LoVo (cell line): ENCODE results near the gene ACTR5.

Experiments
- DNase-seq: peaks from one replicate; pipeline ENCODE4 v3.0.0-alpha.2; 2016; ENCODE audit warnings: low spot score

The ACTR5 gene

DNA sequence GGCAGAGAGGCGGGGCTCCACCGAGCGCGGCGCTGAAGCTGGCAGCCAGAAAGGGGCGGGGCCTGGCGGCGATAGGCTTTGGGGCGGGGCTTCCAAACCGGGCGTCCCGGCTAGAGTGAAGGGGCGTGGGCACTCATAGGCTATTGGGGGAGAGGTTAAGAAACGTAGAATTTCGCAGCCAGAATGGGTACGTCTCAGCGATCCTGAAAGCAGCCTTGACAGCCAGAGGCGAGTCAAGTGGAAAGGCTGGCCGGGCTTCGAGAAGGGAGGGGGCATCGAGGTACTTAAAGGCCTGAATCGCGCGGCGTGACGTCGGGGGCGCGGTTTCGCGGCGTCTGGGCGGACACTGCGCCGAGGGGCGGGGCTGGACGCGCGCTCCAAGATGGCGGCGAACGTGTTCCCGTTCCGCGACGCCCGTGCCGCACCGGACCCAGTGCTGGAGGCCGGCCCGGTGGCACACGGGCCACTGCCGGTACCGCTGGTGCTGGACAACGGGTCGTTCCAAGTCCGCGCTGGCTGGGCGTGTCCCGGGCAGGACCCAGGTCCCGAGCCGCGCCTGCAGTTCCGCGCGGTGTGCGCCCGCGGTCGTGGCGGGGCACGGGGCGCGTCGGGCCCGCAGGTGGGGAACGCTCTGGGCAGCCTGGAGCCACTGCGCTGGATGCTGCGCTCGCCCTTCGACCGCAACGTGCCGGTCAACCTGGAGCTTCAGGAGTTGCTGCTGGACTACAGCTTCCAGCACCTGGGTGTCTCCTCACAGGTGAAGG is at the start of gene ACTR5:
Gene ACTR5, plus strand, starts transcription at position 364 of the 764 bp plus-strand sequence. Its CDS starts 19 bp downstream, at position 383.
- peak; percentile 96 for DNase-seq

GRCh38 chr20:38698541-38698940 is 49.7 kb upstream of the ACTR5 start:
- DNase-seq, result no peak

DNA sequence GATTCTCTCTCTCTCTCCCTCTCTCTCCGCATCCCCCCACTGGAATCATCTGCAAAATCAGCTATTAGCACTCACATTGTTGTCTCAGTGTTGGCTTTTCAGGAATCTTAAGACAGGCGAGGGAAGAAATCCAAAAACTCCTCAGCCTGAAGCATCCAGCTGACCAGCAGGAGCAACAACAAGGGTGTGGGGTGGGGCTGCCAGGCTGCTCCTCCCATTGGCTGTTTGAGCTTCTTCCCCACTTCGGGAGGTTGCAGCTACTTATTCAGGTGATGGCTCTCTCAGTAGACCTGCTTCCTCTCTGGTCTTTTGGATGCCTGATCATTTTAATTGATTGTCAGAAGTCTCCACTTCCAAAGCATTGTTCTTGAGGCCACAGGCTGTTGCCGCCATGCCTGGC is 48.1 kb upstream of the ACTR5 start:
- no peak for DNase-seq

- no peak for DNase-seq
Measured at GRCh38 chr20:38700926-38701325, 47.3 kb upstream of the ACTR5 start.

- no peak for DNase-seq
Measured at GRCh38 chr20:38703526-38703925, 44.7 kb upstream of the ACTR5 start.

DNA sequence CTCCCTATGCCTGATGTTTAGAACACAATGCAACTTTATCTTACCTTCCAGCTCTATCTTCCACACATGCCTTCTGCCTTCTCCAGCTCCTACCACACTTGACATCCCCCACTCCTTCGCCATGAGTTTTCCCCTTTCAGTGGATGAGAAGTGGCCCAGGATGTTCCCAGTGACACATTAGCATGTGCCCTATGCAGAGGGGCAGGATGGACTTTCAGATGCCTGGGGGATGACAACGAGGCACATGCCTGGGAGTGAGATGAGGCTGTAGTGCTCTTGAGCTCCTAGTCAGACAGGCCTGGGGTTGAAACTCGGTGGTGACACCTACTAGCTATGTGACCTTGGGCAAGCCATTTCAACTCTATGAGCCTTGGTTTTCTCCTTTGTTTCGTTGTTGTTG is 44.1 kb upstream of the ACTR5 start:
- no peak for DNase-seq

GRCh38 chr20:38706509-38706908 is 41.8 kb upstream of the ACTR5 start:
- no peak for DNase-seq

DNA sequence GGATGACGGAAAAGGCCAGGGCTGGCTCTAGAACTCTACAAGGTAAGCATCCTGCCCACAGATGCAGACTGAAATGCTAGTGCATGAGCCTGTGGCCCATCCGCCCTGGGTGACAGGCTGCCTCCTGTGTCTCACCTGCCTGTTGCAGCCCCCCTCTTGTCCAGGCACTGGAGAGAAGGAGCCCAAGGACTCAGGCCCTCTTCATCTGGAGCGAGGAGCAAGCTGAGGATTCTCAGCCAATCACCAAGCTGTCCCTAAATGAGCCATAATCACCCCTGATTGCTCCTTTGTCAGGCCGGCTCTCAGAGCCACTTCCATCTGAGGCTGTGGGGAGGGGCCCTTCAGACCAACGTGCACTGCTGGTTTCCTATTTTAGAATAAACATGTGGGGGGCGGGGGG is 34.0 kb upstream of the ACTR5 start:
- no peak for DNase-seq

GRCh38 chr20:38715646-38716045 is 32.6 kb upstream of the ACTR5 start:
- DNase-seq, result no peak

DNA sequence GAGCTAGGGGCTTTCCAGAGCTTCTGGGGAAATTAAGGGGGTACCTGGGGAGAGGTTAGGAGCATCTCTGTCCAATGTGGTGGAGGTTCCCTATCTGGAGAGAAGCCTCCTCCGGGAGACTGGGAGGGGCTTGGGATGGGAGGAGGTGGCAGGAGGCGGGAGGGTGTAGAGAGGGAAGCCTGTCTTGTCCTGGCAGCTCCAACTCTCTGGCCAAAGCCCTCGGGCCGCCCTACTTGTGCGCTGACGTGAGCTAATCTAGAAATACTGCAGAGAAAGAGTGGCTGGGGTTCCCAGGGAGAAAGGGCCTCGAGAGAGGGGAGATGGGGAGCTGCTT is 25.6 kb upstream of the ACTR5 start:
- DNase-seq, result no peak

GRCh38 chr20:38723017-38723847 is 25.0 kb upstream of the ACTR5 start:
- no peak for DNase-seq

- DNase-seq, result no peak
Measured at GRCh38 chr20:38723848-38724625, 24.2 kb upstream of the ACTR5 start, which contains the start of gene SLC32A1. Gene SLC32A1, plus strand, starts transcription at chr20:38724486. Its CDS starts 239 bp downstream, at chr20:38724725.

DNA sequence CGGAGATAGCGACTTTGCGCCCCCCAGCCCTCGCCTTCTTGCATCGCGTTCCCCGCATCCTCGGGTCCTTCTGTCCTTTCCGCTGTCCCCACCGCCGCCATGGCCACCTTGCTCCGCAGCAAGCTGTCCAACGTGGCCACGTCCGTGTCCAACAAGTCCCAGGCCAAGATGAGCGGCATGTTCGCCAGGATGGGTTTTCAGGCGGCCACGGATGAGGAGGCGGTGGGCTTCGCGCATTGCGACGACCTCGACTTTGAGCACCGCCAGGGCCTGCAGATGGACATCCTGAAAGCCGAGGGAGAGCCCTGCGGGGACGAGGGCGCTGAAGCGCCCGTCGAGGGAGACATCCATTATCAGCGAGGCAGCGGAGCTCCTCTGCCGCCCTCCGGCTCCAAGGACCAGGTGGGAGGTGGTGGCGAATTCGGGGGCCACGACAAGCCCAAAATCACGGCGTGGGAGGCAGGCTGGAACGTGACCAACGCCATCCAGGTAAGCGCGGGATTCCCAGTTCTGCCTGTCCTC is 23.6 kb upstream of the ACTR5 start:
- no peak for DNase-seq

DNA sequence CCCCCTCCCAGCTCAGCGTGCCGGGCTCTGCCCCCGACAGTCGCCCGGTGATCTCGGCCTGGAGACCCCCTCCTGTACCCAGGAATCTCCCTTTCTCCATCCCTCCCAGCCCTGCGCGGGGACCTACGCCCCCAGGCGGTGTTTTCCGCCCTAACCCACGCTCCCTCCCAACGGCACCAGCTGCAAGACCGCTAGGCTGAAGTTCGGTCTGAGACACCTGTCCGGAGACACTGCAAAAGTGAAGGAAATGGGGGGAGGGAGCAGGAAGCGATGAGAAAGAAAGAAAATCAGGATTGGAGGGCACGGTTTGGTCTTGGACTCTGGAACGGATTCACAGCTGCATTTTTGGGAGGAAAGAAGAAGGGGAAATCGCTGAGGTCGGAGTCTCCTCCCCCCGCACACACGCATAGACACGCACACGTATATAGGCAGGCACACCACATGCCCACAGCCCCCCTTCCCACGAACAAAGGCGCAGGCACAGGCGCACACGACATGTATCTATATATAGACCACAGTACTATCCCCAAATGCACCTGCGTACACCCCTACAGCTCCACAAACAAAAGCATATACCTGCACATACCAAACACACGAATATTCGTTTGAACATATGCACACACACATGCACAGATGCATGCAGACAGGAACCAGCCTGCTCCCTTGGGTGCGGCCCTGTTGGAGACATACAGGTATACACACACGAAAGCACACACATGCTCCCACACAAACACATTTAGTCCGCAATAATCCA is 22.9 kb upstream of the ACTR5 start:
- DNase-seq, result no peak

DNA sequence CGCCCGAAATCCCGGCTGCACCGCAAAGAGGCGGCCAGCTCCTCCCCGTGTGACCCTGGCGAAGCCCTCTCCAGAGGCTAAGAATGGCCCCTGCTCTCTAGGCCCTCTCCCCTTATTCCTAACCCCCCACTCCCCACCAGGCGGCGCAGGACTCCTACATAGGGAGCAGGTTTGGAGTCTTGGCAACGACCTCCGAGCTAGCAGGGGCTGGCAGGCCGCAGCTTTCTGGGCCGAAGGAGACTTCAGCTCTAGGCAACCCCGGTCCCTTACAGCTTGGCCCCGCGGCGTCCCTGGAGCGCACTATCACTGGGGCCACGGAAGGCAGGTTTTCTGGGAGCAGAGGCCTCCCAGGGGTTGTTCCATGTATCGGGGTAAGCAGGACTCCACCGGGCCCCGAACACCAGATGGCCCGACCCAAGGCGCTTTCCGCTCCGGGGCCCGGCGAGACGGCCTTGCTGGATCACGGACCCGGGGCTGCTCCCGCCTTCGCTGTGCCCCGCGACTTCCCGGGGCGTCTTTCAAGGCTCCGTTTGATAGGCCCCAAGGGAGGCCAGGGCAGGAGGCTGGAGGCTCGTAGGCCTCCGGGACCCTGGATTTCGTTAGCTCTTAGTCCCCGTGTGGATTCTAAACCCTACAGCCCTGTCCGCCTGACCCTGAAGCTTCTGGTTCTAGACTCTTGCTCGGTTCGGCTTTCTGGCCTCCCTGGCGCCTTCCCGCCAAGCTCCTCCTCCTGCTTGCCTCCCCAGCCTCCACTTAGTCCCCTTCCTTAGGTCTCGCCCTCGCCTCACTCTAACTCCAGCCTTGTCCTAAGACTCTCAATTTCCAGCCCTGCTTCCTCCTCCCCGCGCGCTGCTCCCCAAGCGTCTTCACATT is 22.1 kb upstream of the ACTR5 start:
- no peak for DNase-seq

DNA sequence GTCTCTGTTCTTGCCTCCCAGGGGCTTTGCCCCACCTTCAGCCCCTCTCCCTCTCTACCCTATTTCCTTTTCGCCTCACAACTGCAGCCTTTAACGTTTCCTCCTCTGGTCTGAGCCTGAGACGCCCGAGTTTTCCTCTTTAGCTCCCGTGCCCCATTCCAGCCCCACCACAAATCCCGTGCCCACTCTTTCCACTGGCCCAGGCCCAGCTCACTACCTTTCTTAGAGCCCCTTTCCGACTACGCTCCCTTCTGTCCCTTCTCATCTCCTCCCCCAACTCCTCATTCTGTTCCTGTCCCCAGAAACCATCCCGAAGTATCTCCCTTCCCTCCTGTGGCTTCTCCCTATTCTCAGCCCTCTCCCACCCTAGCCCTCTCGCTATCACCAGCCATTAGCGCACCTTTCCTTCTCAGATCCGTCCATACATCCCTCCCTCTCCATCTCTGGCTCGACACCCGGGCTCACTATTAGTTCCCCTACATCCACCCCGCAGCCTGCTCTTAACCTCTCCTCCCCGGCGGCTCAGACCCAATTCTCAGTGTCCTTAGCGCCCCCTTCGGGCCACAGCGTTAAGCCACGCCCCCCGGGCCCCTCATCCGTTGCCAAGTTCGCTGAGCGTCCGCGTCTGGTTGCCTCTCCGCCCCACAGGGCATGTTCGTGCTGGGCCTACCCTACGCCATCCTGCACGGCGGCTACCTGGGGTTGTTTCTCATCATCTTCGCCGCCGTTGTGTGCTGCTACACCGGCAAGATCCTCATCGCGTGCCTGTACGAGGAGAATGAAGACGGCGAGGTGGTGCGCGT is 21.3 kb upstream of the ACTR5 start:
- no peak for DNase-seq

GRCh38 chr20:38727607-38728190 is 20.6 kb upstream of the ACTR5 start:
- no peak for DNase-seq

DNA sequence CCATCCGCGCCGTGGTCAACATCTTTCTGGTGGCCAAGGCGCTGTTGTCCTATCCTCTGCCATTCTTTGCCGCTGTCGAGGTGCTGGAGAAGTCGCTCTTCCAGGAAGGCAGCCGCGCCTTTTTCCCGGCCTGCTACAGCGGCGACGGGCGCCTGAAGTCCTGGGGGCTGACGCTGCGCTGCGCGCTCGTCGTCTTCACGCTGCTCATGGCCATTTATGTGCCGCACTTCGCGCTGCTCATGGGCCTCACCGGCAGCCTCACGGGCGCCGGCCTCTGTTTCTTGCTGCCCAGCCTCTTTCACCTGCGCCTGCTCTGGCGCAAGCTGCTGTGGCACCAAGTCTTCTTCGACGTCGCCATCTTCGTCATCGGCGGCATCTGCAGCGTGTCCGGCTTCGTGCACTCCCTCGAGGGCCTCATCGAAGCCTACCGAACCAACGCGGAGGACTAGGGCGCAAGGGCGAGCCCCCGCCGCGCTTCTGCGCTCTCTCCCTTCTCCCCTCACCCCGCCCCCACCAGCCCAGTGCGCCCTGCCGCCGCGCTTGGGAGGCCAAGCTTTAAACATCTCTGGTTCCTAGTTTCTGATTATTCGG is 20.0 kb upstream of the ACTR5 start:
- no peak for DNase-seq
